Mucosa of rectum (tissue), 2 donors: ENCODE results near the gene TENT5C.

Experiments
- H3K27ac ChIP-seq, 2 donors: one replicate each; pipeline ENCODE4 v1.7.0; 2013; ENCODE audit warnings: inconsistent platforms in 2 of 2, low read depth in 2 of 2, low read length in 2 of 2
- H3K27me3 ChIP-seq, 2 donors: one replicate each; pipeline ENCODE4 v1.7.0; 2013; ENCODE audit warnings: low read length in 2 of 2; ENCODE audit not compliant: control insufficient read depth in 2 of 2, insufficient read depth in 2 of 2
- H3K36me3 ChIP-seq, 2 donors: one replicate each; pipeline ENCODE4 v1.7.0; 2013; ENCODE audit warnings: low read length in 2 of 2; ENCODE audit not compliant: control insufficient read depth in 2 of 2, insufficient read depth in 2 of 2
- H3K4me1 ChIP-seq, 2 donors: one replicate each; pipeline ENCODE4 v1.7.0; 2013; ENCODE audit warnings: low read length in 2 of 2, mild to moderate bottlenecking in 1 of 2; ENCODE audit not compliant: control insufficient read depth in 2 of 2, insufficient read depth in 2 of 2
- H3K4me3 ChIP-seq, 2 donors: one replicate each; pipeline ENCODE4 v1.7.0; 2013; ENCODE audit warnings: low read length in 2 of 2
- H3K9ac ChIP-seq, 2 donors: one replicate each; pipeline ENCODE4 v1.7.0; 2013; ENCODE audit warnings: low read length in 2 of 2, low read depth in 1 of 2, mild to moderate bottlenecking in 1 of 2
- H3K9me3 ChIP-seq, 2 donors: one replicate each; pipeline ENCODE4 v1.7.0; 2013; ENCODE audit warnings: low read length in 2 of 2; ENCODE audit not compliant: control insufficient read depth in 2 of 2
- donor health status: healthy.
- donor health status: Normal muscosa, but diverticular disease.

Gene TENT5C

DNA sequence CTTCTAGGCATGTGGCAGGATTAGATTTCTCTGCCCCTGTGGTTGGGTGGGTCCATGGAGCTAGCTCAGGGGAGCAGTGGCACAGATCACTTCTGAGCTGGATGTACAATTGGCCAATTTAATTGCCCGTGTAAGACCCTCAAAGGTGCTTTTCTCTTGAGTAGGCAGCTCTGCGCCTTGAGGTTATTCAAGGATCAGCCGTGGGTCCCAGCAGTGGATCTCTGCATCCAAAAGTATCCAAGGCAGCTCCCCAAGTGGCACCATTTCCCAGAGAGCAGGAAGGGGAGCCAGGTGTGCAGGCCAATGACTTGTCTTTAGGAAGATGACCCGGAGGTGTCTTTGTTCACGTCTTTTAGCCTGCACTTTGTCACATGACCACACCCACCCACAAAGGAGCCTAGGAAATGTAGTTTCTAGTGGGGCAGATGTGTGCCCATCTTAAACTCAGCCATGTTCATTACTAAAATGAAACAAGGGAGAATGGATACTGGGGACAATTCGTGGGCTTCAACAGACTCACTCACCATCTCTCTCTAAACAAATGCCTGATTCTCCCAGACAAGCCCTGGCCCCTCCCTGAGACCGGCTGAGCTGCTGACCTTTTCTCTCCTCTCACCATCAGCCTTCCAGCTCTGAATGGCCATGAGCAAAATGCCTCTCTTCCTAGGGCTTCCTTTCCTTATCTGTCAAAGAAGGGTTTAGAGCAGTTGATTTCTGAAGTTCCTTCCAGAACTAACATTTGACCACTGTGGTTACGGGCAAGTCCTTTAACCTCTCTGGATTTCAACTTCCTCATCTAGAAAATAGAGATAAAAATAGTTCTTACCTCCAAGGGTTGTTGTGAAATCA, 41.4 kb upstream of the TENT5C start:
- Histone ChIP-seq H3K9ac (no peak overlapping the region), H3K9me3 (no peaks in the 10 kb centered on the region), H3K36me3 (no peaks in the 10 kb centered on the region), H3K4me3 (no peak overlapping the region), H3K27ac (no peak overlapping the region), H3K27me3 (no peaks in the 10 kb centered on the region), H3K4me1 (peaks cover 16 to 34% of the 10 kb centered on the region in 2 donors)

DNA sequence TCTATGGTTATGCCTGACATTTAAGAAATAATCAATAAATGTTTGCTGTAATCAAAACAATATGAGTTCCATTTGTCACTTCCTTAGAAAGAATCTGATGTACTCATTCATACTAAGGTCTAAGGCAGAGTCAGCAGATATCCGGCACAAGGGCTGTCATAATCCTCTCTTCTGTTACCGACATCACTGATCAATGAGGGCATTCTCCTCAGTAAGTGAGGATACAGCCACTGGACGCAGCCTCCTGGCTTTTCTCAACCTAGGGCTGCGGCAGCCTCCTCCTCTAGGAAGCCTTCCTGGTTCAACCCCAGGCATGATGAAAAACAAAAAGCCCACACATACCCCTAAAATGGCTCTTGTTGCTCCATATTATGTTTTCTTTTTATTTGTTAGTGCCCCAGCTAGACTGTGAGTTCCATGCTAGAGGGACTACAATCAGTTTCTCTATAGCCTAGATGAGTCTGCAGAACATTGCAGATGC, 40.7 kb upstream of the TENT5C start:
- no peak overlapping the region for H3K4me3 ChIP-seq
- H3K4me1 ChIP-seq: peaks cover 16 to 34% of the 10 kb centered on the region in 2 donors
- no peak overlapping the region for H3K27ac ChIP-seq
- H3K27me3 ChIP-seq: no peaks in the 10 kb centered on the region
- H3K36me3 ChIP-seq: no peaks in the 10 kb centered on the region
- H3K9ac ChIP-seq: no peak overlapping the region
- no peaks in the 10 kb centered on the region for H3K9me3 ChIP-seq

- no peaks in the 10 kb centered on the region for H3K9me3 ChIP-seq
- no peaks in the 10 kb centered on the region for H3K27me3 ChIP-seq
- peaks cover 20 to 40% of the 10 kb centered on the region in 2 donors for H3K4me1 ChIP-seq
- no peak overlapping the region for H3K9ac ChIP-seq
- H3K27ac ChIP-seq: no peak overlapping the region
- no peaks in the 10 kb centered on the region for H3K36me3 ChIP-seq
- no peak overlapping the region for H3K4me3 ChIP-seq
Measured at GRCh38 chr1:117565745-117566455, 39.9 kb upstream of the TENT5C start.

GRCh38 chr1:117566556-117566955, 39.3 kb upstream of the TENT5C start:
- H3K27me3 ChIP-seq: no peaks in the 10 kb centered on the region
- H3K9me3 ChIP-seq: no peaks in the 10 kb centered on the region
- H3K27ac ChIP-seq: no peak overlapping the region

DNA sequence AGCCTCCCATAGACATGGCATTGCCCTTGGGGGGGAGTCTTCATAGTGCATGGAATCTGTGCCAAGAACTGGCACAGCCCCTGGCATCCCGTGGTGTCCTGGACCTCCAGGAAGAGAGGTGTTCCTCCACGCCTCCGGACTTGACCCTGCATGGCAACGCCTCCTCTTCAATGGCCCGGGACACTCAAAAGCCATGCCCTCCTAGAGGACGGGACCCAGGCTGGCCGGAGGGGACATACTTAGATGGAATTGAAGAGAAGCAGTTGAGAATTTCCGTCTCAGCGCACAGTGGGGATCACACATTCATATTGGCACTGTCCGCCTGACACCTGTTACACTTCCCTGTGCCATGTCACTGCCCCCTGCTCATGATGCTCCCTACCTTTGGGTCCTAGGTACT, 38.4 kb upstream of the TENT5C start:
- no peak overlapping the region for H3K9ac ChIP-seq

More at GRCh38 chr1:117566556-117566955, 39.3 kb upstream of the TENT5C start:
- Histone ChIP-seq H3K4me1 (peaks cover 27 to 45% of the 10 kb centered on the region in 2 donors), H3K36me3 (no peaks in the 10 kb centered on the region), H3K9ac (no peak overlapping the region), H3K4me3 (no peak overlapping the region)

GRCh38 chr1:117567976-117568375, 37.9 kb upstream of the TENT5C start:
- H3K9me3 ChIP-seq: no peaks in the 10 kb centered on the region
- no peaks in the 10 kb centered on the region for H3K36me3 ChIP-seq
- no peaks in the 10 kb centered on the region for H3K27me3 ChIP-seq
- no peak overlapping the region for H3K27ac ChIP-seq
- H3K9ac ChIP-seq: no peak overlapping the region
- H3K4me1 ChIP-seq: peaks cover 23 to 43% of the 10 kb centered on the region in 2 donors
- H3K4me3 ChIP-seq: no peak overlapping the region

More for the DNA sequence above, 38.4 kb upstream of the TENT5C start:
- no peaks in the 10 kb centered on the region for H3K27me3 ChIP-seq
- no peak overlapping the region for H3K27ac ChIP-seq
- H3K4me1 ChIP-seq: peaks cover 25 to 44% of the 10 kb centered on the region in 2 donors
- no peak overlapping the region for H3K4me3 ChIP-seq
- H3K36me3 ChIP-seq: no peaks in the 10 kb centered on the region
- H3K9me3 ChIP-seq: no peaks in the 10 kb centered on the region

GRCh38 chr1:117568999-117569398, 36.8 kb upstream of the TENT5C start:
- Histone ChIP-seq H3K4me1 (peaks cover 18 to 38% of the 10 kb centered on the region in 2 donors), H3K27ac (no peak overlapping the region), H3K36me3 (no peaks in the 10 kb centered on the region), H3K9me3 (no peaks in the 10 kb centered on the region), H3K27me3 (no peaks in the 10 kb centered on the region), H3K4me3 (no peak overlapping the region), H3K9ac (no peak overlapping the region)

DNA sequence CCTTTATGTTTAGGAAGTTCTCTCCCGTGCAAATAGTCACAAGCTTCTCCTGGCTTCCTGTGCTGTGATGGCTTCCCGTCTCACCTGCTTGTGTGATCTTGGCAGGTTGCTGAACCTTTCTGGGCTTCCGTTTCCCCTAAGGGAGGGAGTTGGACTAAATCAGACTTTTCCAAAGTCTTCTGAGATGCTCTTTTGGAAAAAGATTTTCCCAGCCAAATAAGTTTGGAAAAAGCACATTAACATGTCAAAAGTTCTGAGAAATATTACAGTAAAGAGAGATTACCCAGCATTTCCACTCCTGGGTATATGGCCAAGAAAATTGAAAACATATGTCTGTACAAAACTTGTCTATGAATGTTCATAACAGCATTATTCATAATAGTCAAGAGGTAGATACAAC, 36.0 kb upstream of the TENT5C start:
- Histone ChIP-seq H3K27me3 (no peaks in the 10 kb centered on the region), H3K9ac (no peak overlapping the region), H3K9me3 (no peaks in the 10 kb centered on the region), H3K4me3 (no peak overlapping the region), H3K36me3 (no peaks in the 10 kb centered on the region), H3K4me1 (peaks cover 18 to 31% of the 10 kb centered on the region in 2 donors), H3K27ac (peak overlapping the region in 1 of 2 donors; percentile 89)

DNA sequence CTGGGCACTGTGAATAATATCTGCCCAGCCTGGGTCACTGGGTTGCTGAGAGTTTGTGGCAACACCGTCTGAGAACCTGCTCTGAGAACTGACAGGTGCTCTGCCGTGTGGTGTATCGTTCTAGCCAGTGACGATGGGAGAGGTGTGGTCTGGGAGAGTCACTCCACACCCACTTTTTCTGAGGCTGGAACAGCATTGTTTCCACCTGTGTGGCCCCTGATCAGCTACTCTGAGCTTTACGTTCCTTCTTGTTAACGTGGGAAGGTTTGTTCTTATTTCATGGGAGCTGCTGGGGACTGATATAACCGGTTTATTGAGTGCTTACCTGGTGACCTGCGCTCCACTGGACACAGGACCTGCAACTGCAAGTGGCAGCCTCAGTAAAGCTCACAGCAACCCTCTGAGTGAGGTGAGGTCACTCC, 34.8 kb upstream of the TENT5C start:
- Histone ChIP-seq H3K4me3 (peak overlapping the region in 1 of 2 donors; percentile 56), H3K9ac (peak overlapping the region; percentile 24 to 62), H3K4me1 (peaks cover 18 to 31% of the 10 kb centered on the region in 2 donors), H3K36me3 (no peaks in the 10 kb centered on the region), H3K9me3 (no peaks in the 10 kb centered on the region), H3K27me3 (no peaks in the 10 kb centered on the region), H3K27ac (peak overlapping the region; percentile 85 to 89)

DNA sequence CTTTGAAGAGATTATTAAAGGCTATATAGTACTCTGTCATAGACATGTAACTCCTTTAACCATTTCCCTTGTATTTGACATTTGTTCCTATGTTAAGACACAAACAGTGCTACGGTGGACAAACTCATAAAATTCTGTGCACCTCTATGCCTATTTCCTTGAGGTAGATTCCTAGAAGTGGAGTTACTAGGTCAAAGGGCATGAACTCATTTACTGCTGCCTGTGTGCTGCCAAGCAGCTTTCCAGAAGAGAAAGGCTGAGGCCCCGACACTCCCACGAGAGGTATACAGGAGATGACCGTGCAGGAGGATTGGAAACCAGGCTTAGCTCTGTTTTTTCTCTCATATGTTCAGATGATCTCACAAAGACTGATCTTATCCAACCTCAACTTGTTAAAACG, 34.4 kb upstream of the TENT5C start:
- Histone ChIP-seq H3K9ac (peak overlapping the region in 1 of 2 donors; percentile 49), H3K4me1 (peaks cover 18 to 31% of the 10 kb centered on the region in 2 donors), H3K4me3 (peak overlapping the region in 1 of 2 donors; percentile 56), H3K9me3 (no peaks in the 10 kb centered on the region), H3K27ac (peak overlapping the region; percentile 85 to 89), H3K27me3 (no peaks in the 10 kb centered on the region), H3K36me3 (no peaks in the 10 kb centered on the region)
